ENCODE results near the gene LST1.

LST1 gene

DNA sequence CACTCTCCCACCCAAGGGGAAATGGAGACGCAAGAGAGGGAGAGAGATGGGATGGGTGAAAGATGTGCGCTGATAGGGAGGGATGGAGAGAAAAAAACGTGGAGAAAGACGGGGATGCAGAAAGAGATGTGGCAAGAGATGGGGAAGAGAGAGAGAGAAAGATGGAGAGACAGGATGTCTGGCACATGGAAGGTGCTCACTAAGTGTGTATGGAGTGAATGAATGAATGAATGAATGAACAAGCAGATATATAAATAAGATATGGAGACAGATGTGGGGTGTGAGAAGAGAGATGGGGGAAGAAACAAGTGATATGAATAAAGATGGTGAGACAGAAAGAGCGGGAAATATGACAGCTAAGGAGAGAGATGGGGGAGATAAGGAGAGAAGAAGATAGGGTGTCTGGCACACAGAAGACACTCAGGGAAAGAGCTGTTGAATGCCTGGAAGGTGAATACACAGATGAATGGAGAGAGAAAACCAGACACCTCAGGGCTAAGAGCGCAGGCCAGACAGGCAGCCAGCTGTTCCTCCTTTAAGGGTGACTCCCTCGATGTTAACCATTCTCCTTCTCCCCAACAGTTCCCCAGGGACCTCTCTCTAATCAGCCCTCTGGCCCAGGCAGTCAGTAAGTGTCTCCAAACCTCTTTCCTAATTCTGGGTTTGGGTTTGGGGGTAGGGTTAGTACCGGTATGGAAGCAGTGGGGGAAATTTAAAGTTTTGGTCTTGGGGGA is 10.0 kb upstream of the LST1 start:
- Histone ChIP-seq H3K4me2 (ENCODE audit: low read depth, low read length) (no peak overlapping the region), H3K9me3 (replicated peaks; ENCODE audit: insufficient read depth, low read length) (no peaks in the 10 kb centered on the region), H3K27ac (ENCODE audit: low read length) (no peak overlapping the region), H3K4me3 (ENCODE audit: low read length) (no peak overlapping the region), H3K4me1 (ENCODE audit: low read length) (peaks cover 19% of the 10 kb centered on the region), H3K36me3 (replicated peaks; ENCODE audit: insufficient read depth, low read length) (no peaks in the 10 kb centered on the region), H4K20me1 (ENCODE audit: insufficient read depth, low read length) (no peaks in the 10 kb centered on the region), H3K27me3 (replicated peaks; ENCODE audit: insufficient read depth, low read length) (peaks cover 70% of the 10 kb centered on the region), H3F3A (ENCODE audit: insufficient read depth, low read length) (peaks cover 5% of the 10 kb centered on the region; the same call in 1 of the 2 replicates), H3K9me2 (replicated peaks; ENCODE audit: insufficient read depth, low read length) (no peaks in the 10 kb centered on the region), H3K79me2 (ENCODE audit: low read length) (no peaks in the 10 kb centered on the region), H3K9ac (ENCODE audit: low read length) (no peak overlapping the region), H2AFZ (ENCODE audit: low read length) (no peak overlapping the region)
- TF ChIP-seq EZH2phosphoT487 (IDR thresholded peaks at IDR 0.05; ENCODE audit: low read length) (no peak), EZH2 (optimal IDR thresholded peaks at IDR 0.05; ENCODE audit: low read depth, low read length) (no peak)
- TF ChIP-seq, protein P1, sequence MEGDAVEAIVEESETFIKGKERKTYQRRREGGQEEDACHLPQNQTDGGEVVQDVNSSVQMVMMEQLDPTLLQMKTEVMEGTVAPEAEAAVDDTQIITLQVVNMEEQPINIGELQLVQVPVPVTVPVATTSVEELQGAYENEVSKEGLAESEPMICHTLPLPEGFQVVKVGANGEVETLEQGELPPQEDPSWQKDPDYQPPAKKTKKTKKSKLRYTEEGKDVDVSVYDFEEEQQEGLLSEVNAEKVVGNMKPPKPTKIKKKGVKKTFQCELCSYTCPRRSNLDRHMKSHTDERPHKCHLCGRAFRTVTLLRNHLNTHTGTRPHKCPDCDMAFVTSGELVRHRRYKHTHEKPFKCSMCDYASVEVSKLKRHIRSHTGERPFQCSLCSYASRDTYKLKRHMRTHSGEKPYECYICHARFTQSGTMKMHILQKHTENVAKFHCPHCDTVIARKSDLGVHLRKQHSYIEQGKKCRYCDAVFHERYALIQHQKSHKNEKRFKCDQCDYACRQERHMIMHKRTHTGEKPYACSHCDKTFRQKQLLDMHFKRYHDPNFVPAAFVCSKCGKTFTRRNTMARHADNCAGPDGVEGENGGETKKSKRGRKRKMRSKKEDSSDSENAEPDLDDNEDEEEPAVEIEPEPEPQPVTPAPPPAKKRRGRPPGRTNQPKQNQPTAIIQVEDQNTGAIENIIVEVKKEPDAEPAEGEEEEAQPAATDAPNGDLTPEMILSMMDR (IDR thresholded peaks at IDR 0.05; ENCODE audit: low read length) = no peak
- DNase-seq = no peak

DNA sequence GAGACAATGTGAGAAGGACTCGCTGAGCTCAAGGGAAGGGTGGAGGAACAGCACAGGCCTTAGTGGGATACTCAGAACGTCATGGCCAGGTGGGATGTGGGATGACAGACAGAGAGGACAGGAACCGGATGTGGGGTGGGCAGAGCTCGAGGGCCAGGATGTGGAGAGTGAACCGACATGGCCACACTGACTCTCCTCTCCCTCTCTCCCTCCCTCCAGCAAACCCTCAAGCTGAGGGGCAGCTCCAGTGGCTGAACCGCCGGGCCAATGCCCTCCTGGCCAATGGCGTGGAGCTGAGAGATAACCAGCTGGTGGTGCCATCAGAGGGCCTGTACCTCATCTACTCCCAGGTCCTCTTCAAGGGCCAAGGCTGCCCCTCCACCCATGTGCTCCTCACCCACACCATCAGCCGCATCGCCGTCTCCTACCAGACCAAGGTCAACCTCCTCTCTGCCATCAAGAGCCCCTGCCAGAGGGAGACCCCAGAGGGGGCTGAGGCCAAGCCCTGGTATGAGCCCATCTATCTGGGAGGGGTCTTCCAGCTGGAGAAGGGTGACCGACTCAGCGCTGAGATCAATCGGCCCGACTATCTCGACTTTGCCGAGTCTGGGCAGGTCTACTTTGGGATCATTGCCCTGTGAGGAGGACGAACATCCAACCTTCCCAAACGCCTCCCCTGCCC is 9.0 kb upstream of the LST1 start:
- DNase-seq = no peak
- no peaks in the 10 kb centered on the region for H3K9me2 ChIP-seq (replicated peaks; ENCODE audit: insufficient read depth, low read length)
- no peaks in the 10 kb centered on the region for H3K36me3 ChIP-seq (replicated peaks; ENCODE audit: insufficient read depth, low read length)
- peaks cover 19% of the 10 kb centered on the region for H3K4me1 ChIP-seq (ENCODE audit: low read length)
- no peak overlapping the region for H3K27ac ChIP-seq (ENCODE audit: low read length)
- no peaks in the 10 kb centered on the region for H3K9me3 ChIP-seq (replicated peaks; ENCODE audit: insufficient read depth, low read length)
- H3F3A ChIP-seq (ENCODE audit: insufficient read depth, low read length) = peaks cover 4% of the 10 kb centered on the region; the same call in 1 of the 2 replicates
- no peak overlapping the region for H3K4me2 ChIP-seq (ENCODE audit: low read depth, low read length)
- H4K20me1 ChIP-seq (ENCODE audit: insufficient read depth, low read length) = no peaks in the 10 kb centered on the region
- H3K27me3 ChIP-seq (replicated peaks; ENCODE audit: insufficient read depth, low read length) = peaks cover 79% of the 10 kb centered on the region
- no peaks in the 10 kb centered on the region for H3K79me2 ChIP-seq (ENCODE audit: low read length)
- no peak overlapping the region for H3K9ac ChIP-seq (ENCODE audit: low read length)
- TF ChIP-seq EZH2 (optimal IDR thresholded peaks at IDR 0.05; ENCODE audit: low read depth, low read length) (no peak), EZH2phosphoT487 (IDR thresholded peaks at IDR 0.05; ENCODE audit: low read length) (no peak)
- TF ChIP-seq, protein P1 (IDR thresholded peaks at IDR 0.05; ENCODE audit: low read length) = no peak
- H3K4me3 ChIP-seq (ENCODE audit: low read length) = no peak overlapping the region
- no peak overlapping the region for H2AFZ ChIP-seq (ENCODE audit: low read length)

DNA sequence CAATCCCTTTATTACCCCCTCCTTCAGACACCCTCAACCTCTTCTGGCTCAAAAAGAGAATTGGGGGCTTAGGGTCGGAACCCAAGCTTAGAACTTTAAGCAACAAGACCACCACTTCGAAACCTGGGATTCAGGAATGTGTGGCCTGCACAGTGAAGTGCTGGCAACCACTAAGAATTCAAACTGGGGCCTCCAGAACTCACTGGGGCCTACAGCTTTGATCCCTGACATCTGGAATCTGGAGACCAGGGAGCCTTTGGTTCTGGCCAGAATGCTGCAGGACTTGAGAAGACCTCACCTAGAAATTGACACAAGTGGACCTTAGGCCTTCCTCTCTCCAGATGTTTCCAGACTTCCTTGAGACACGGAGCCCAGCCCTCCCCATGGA is 8.5 kb upstream of the LST1 start:
- no peak for DNase-seq
- Histone ChIP-seq H3K9me2 (replicated peaks; ENCODE audit: insufficient read depth, low read length) (no peaks in the 10 kb centered on the region), H2AFZ (ENCODE audit: low read length) (no peak overlapping the region), H3K4me1 (ENCODE audit: low read length) (peaks cover 19% of the 10 kb centered on the region), H3K79me2 (ENCODE audit: low read length) (no peaks in the 10 kb centered on the region), H3K27ac (ENCODE audit: low read length) (no peak overlapping the region), H3F3A (ENCODE audit: insufficient read depth, low read length) (no peaks in the 10 kb centered on the region), H3K4me3 (ENCODE audit: low read length) (no peak overlapping the region), H3K9me3 (replicated peaks; ENCODE audit: insufficient read depth, low read length) (no peaks in the 10 kb centered on the region), H4K20me1 (ENCODE audit: insufficient read depth, low read length) (no peaks in the 10 kb centered on the region), H3K27me3 (replicated peaks; ENCODE audit: insufficient read depth, low read length) (peaks cover 81% of the 10 kb centered on the region), H3K9ac (ENCODE audit: low read length) (no peak overlapping the region), H3K36me3 (replicated peaks; ENCODE audit: insufficient read depth, low read length) (no peaks in the 10 kb centered on the region), H3K4me2 (ENCODE audit: low read depth, low read length) (no peak overlapping the region)
- TF ChIP-seq EZH2 (optimal IDR thresholded peaks at IDR 0.05; ENCODE audit: low read depth, low read length) (no peak), EZH2phosphoT487 (IDR thresholded peaks at IDR 0.05; ENCODE audit: low read length) (no peak)
- TF ChIP-seq, protein P1 (IDR thresholded peaks at IDR 0.05; ENCODE audit: low read length) = no peak
